ENCODE data around the gene MAP3K5. TPM values are rescaled to one million over a fixed set of nuclear protein-coding genes. Genes with fewer than 3 reads are reported as not detected.

The MAP3K5 gene
- total RNA-seq, 6 donors from 2014 or later: 26.4 to 45.1 (median 41.8) TPM

DNA sequence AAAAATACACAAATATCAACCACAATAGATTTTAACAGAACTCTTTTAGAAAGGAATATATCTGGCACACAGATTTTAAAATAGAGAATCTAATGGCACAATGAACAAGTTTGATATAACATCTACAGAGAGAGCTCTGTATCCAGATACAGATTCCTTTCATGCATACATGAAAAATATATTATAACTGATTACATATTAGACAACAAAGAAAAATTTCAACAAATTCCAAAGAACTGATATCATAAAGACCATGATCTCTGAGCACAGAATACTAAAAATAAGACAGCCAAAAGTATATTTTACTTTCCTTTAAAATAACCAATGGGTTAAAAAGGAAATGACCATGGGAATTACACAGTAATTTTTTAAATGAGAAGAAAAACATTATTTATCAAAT lies 167.9 kb downstream of the MAP3K5 start:
- Histone ChIP-seq H3K27ac (no peak overlapping the region), H3K9me3 (no peaks in the 10 kb centered on the region), H3K4me3 (no peak overlapping the region), H3K36me3 (peaks cover 0 to 28% (median 9%) of the 10 kb centered on the region in 4 donors), H3K4me1 (no peaks in the 10 kb centered on the region), H3K27me3 (no peaks in the 10 kb centered on the region)
- TF ChIP-seq POLR2AphosphoS5 (IDR thresholded peaks at IDR 0.05): no peak
- TF ChIP-seq, protein P1, sequence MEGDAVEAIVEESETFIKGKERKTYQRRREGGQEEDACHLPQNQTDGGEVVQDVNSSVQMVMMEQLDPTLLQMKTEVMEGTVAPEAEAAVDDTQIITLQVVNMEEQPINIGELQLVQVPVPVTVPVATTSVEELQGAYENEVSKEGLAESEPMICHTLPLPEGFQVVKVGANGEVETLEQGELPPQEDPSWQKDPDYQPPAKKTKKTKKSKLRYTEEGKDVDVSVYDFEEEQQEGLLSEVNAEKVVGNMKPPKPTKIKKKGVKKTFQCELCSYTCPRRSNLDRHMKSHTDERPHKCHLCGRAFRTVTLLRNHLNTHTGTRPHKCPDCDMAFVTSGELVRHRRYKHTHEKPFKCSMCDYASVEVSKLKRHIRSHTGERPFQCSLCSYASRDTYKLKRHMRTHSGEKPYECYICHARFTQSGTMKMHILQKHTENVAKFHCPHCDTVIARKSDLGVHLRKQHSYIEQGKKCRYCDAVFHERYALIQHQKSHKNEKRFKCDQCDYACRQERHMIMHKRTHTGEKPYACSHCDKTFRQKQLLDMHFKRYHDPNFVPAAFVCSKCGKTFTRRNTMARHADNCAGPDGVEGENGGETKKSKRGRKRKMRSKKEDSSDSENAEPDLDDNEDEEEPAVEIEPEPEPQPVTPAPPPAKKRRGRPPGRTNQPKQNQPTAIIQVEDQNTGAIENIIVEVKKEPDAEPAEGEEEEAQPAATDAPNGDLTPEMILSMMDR (IDR thresholded peaks at IDR 0.05): no peak
- no peak for TF ChIP-seq EP300 (IDR thresholded peaks at IDR 0.05)
- TF ChIP-seq POLR2A (IDR thresholded peaks at IDR 0.05): no peak
- ATAC-seq (ENCODE audit: low FRiP score in 2 of 2): no peak
- DNase-seq: no peak

DNA sequence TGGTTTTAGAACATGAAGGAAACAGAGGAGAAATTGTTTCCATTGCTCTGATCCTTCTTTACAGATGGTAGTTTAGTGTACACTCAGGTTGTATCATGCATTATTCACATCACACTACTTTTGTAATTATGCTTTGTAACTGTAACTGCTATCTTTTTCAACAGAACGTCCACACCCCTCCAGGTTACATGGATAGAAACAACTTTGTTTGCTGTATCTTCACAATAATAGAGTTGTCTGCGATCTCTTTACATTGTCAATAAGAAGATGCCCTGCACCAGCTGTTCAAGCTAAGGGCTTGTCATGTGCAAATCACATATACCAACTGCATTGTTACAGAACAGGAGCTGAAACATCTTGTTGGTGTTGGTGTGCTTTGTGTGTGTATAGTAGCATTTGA lies 174.2 kb downstream of the MAP3K5 start:
- H3K27me3 ChIP-seq: no peaks in the 10 kb centered on the region
- no peak for TF ChIP-seq POLR2AphosphoS5 (IDR thresholded peaks at IDR 0.05)
- TF ChIP-seq EP300 (IDR thresholded peaks at IDR 0.05): no peak
- TF ChIP-seq, protein P1 (IDR thresholded peaks at IDR 0.05): no peak
- TF ChIP-seq POLR2A (IDR thresholded peaks at IDR 0.05): no peak
- H3K9me3 ChIP-seq: no peaks in the 10 kb centered on the region
- H3K4me3 ChIP-seq: no peak overlapping the region
- 88 to 98% methylated on average over 2 of the region's 2 CpGs for WGBS, 2 donors
- DNase-seq (no peak), ATAC-seq (ENCODE audit: low FRiP score in 2 of 2) (no peak)
- H3K27ac ChIP-seq: no peak overlapping the region
- H3K4me1 ChIP-seq: no peaks in the 10 kb centered on the region
- H3K36me3 ChIP-seq: peaks cover 4 to 38% (median 12%) of the 10 kb centered on the region in 4 donors

DNA sequence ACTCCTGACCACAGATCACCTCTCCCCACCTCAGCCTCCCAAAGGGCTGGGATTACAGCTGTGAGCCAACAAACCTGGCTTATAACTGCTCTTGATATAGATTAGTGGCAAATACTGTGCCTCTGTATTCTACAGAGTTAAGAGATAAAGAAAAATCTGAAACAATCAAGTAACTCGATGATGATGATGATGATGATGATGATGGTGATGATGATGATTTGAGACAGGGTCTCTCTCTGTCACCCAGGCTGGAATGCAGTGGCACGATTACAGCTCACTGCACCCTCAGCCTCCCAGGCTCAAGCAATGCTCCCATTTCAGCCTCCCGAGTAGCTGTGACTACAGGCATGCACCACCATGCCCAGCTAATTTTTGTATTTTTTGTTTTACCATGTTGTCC lies 175.8 kb downstream of the MAP3K5 start:
- DNase-seq (no peak), ATAC-seq (ENCODE audit: low FRiP score in 2 of 2) (no peak)
- Histone ChIP-seq H3K36me3 (peaks cover 4 to 31% (median 7%) of the 10 kb centered on the region in 4 donors), H3K4me3 (no peak overlapping the region), H3K4me1 (no peaks in the 10 kb centered on the region), H3K27me3 (no peaks in the 10 kb centered on the region), H3K9me3 (no peaks in the 10 kb centered on the region), H3K27ac (no peak overlapping the region)
- WGBS, 2 donors: 92 to 98% methylated on average over 3 of the region's 3 CpGs
- TF ChIP-seq POLR2AphosphoS5 (IDR thresholded peaks at IDR 0.05) (no peak), EP300 (IDR thresholded peaks at IDR 0.05) (no peak), POLR2A (IDR thresholded peaks at IDR 0.05) (no peak)
- TF ChIP-seq, protein P1 (IDR thresholded peaks at IDR 0.05): no peak

DNA sequence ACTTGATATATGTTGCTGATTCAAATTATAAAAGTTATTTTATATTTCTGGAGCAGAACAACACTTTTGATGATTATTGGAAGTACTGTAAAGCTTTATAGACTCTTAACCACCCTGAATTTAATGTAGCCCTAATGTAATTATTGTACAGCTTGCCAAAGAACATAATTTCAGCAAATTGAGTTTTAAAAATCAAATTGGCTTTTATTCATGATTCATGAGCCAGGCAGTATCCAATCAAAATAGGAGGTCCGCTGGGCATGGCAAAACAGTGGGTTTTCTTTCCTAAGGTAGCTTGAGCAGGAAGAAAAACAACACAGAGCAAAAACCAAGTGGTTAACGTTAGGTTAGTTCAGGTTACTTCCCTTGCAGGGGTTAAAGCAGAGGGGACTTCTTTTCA lies 177.3 kb downstream of the MAP3K5 start:
- no peak overlapping the region for H3K4me3 ChIP-seq
- DNase-seq: no peak
- H3K36me3 ChIP-seq: peaks cover 3 to 18% (median 5%) of the 10 kb centered on the region in 4 donors
- no peaks in the 10 kb centered on the region for H3K27me3 ChIP-seq
- H3K9me3 ChIP-seq: no peaks in the 10 kb centered on the region
- no peak for ATAC-seq (ENCODE audit: low FRiP score in 2 of 2)
- 81 to 88% methylated on average over 2 of the region's 2 CpGs for WGBS, 2 donors
- H3K4me1 ChIP-seq: peaks cover 5 to 9% (median 8%) of the 10 kb centered on the region in 4 donors
- no peak overlapping the region for H3K27ac ChIP-seq
- TF ChIP-seq, protein P1 (IDR thresholded peaks at IDR 0.05): no peak
- TF ChIP-seq POLR2AphosphoS5 (IDR thresholded peaks at IDR 0.05) (no peak), EP300 (IDR thresholded peaks at IDR 0.05) (no peak)

DNA sequence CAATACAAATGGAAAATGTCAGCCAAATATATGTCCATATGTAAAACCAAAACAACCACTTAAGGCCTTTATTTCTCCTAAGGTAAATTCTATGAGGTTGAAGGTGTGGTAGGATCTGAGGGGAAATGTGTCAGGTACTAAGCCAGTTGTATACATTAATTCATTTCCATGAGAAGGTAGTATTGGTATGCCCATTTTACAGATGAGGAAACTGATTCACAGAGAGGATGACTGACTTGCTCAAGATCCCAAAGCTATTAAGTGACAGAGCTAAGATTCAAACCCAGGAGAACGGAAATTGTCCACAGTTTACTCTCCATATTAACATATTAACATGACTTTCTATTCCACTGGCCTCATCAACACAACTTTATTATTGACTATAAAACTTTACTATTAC lies 177.9 kb downstream of the MAP3K5 start:
- Histone ChIP-seq H3K9me3 (no peaks in the 10 kb centered on the region), H3K4me3 (no peak overlapping the region), H3K27me3 (no peaks in the 10 kb centered on the region), H3K27ac (no peak overlapping the region), H3K36me3 (peaks cover 0 to 14% (median 5%) of the 10 kb centered on the region in 4 donors), H3K4me1 (peaks cover 12 to 16% (median 14%) of the 10 kb centered on the region in 4 donors)
- TF ChIP-seq, protein P1 (IDR thresholded peaks at IDR 0.05): no peak
- no peak for TF ChIP-seq POLR2AphosphoS5 (IDR thresholded peaks at IDR 0.05)
- TF ChIP-seq EP300 (IDR thresholded peaks at IDR 0.05): no peak
- no peak for TF ChIP-seq POLR2A (IDR thresholded peaks at IDR 0.05)
- WGBS, 2 donors: 89 to 100% methylated on average over 1 of the region's 1 CpG
- DNase-seq (no peak), ATAC-seq (ENCODE audit: low FRiP score in 2 of 2) (no peak)
